CD1c-positive myeloid dendritic cell (primary cell): ENCODE data around the gene FSIP1.
A peak's percentile ranks its signal among the peaks of the same experiment; 100 is the strongest.

Experiments used
- DNase-seq: peaks from one replicate; pipeline ENCODE4 v3.0.0-alpha.2; 2016; ENCODE audit errors: extremely low spot score

FSIP1 gene

DNA sequence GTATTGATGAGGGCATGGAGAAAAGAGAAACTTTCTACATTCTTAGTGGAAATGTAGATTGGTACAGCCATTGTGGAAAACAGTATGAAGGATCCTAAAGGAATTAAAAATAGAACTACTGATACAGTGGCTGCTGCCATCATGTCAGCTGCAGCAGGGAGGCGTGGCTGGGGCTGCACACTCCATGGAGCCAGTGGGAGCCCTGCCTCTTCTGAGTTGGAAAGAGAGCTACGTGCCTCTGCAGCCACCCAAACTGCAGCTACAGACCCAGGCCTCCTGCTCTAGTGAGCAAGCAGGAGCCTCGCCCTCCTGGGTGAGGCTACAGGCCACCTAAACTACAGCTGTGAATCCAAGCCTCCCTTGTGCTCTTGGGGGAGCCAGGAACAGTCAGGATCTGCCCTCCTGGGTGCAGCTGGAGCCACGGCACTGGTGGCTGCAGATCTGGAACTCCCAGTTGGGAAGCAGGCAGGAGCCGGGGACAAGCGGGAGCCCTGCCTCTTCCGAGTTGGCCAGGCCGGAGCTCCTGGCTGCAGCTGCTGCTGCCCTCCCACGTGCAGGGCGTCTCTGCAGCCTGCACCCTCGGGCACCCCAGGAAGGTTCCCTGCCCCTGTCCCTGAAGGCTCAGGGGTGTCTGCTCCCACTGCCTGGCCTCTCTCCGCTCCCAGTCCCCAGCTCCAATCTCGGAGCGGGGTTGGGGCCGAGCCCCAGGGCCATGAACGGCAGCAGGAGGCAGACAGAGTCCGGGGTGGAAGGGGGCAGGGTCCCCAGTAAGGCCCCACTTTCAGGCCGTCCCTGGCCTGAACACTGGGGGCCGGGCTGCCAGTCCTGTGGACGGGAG lies 137.3 kb downstream of the FSIP1 start:
- no peak for DNase-seq

GRCh38 chr15:39644136-39644535 lies 138.5 kb downstream of the FSIP1 start:
- DNase-seq = no peak

DNA sequence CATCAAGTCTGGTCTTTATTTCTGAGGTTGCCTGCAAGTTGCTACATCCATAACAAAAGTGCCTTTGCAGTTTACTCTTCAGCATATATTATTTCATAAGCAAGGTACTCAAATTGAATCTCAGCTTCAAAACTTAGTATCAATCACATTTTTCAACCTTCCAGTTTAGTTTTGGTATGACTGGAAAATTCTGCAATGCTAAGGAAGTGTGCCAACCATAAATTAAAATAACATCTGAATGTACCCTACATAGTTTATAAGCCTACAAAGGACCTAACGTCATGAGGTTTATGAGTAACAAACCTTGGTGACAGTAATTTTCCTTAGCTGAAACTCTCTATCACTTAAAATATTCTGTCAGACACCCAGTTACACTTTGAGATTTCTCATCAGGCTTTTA lies 138.9 kb downstream of the FSIP1 start:
- no peak for DNase-seq

GRCh38 chr15:39642011-39642640 lies 140.5 kb downstream of the FSIP1 start:
- no peak for DNase-seq

- no peak for DNase-seq
These were observed 141.3 kb downstream of the FSIP1 start for GRCh38 chr15:39641191-39641889.

GRCh38 chr15:39640665-39641064 lies 142.0 kb downstream of the FSIP1 start:
- no peak for DNase-seq

DNA sequence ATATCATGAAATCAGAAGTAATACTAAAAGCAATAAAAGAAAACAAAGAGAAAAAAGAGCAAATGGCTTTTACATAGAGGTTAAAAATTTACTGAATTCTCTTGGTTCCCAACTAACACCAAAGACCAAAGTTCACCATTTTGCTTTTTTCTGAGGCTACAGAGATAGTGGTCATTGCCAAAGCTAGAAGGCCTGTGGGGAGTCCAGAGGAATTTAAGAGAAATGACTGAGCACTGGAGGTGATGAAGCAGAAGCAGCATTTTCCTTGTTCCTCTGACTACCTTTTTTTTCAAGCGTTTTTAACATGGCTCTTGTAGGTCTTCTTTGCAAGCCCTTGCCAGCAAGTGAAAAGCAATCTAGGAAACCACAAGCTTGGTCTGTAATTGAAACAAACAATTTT lies 143.6 kb downstream of the FSIP1 start:
- DNase-seq = no peak

GRCh38 chr15:39638041-39638440 lies 144.6 kb downstream of the FSIP1 start:
- DNase-seq = no peak

DNA sequence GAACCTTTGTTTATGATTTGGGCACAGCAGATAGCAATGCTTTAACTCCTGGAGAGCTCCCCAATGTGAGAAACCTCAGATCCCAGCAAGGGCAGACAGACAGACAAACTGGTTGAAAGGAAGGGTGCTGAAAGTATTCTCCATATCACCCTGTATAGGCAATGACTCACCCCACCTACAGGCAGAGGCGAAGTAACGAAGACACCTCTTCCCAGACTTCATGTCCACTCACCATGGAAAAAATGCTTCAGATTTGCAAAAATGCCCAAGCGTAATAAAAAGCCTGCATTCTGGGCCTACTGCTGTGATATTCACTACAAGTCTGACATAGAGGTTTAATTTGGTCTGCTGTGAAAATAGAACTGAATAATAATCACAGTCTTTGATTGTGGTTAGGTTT lies 151.3 kb downstream of the FSIP1 start:
- DNase-seq = no peak

- no peak for DNase-seq
These were observed 152.7 kb downstream of the FSIP1 start for GRCh38 chr15:39629906-39630305.

DNA sequence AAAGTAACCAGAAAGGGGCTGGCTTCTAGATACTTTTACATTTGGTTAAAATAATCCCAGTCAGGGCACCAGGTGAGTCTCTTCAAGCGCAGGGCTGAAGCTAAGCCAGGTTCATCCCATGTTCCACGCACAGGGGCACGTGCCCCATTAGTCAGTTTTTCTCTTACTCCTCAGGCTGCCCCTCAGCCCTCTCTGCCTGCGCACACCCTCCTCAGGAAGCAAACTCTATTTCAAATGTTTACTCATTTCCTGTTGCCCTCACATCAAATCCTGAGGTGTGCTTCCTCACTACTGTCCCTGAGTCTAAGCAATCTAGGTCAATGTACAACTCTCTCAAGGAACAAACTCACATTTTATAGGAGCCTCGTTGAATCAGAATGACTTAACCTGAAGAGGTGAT lies 153.3 kb downstream of the FSIP1 start:
- no peak for DNase-seq

DNA sequence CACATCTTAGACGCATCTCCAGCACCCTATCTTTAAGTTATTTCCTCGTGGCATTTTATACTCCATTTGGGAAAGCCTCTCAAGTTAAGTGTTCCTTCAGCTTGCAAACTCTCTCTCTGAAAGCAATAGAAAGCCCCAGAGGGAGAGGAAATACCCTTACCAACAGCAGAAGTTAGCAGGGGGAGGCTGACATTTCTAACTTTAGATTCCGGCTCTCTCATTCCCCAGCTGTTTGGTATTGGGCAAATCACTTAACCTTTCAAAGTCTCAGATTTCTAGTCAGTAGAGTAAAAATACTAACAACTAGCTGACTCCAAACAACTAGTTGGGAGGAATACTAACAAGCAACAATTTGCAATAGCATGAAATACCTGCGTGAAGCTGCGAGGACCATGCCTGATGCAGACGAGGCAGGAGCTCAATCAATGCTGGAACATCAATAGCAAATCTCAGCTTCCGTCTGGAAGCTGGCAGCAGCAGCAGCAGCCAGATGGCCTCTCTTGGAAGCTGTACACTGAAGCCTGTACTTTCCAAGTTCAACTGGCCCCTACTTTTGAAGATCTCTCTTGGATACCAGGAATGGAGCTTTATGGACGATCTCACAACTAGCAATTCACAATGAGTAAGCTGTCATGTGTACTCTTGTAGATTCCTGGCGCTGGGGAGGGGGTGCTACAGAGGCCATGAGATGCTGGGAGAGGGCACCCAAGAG lies 153.9 kb downstream of the FSIP1 start:
- DNase-seq = no peak

DNA sequence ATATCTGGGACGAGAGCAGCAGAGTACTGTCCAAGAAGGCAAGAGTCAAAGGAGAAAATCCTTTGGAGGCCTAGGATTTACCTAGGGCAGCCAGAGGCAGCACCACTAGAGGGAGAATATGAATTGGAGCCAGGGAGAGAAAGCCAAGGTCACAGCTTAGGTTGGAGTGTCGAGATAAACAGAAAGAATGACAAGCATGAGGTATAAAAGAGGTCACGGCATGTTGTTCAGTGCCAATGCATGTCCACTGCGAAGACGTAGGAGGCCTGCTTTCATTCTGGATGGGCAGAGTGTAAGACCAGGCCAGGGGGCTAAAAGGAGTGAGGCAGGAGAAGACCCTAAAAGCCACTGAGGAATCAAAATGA lies 154.5 kb downstream of the FSIP1 start:
- no peak for DNase-seq

DNA sequence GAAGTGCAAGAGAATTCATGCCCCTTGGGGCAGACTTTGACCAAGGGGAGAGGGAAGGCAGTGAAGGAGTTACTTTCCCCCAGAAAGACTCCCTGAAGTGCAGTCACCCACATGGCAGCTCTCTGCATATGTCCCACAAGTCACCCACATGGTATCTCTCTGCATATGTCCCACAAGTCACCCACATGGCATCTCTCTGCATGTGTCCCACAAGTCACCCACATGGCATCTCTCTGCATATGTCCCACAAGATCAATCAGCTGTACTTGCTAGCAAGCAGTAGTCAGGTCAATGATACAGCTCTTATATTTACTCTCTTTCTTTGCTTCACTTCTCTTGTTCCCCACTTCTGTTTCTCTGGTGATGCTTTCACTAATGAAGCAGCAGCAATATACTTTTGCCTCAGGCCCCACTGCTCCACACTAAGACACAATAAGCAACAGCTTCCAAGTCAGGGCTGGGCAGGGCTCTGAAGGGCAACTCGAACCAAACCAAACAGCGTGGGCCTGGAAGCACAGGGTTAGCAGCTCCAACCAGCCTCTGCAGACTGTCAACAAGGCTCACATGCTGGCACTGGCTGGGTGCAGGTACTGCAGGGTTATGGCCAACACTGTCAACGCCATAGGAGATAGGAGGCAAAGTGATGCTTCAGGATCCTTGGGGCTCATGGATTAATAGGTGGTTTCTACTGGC lies 155.0 kb downstream of the FSIP1 start:
- DNase-seq = no peak

DNA sequence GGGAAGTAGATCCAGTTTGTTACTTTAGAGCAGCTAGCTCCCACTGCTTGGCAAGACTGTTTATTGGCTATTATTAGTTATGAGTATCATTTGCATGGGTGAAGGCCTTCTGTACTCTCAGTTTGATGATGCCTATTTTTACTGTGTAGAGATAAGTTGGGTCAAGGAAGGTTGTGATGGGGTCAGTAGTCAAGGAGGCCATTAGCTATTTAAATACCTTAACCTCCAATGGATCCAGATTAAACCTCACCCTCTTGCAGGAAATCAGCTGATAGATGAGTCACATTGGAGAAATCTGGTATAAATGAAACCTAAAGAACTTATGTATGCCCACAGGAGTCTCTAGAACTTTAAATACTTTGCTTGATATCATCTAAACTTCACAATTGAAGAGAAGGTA lies 156.8 kb downstream of the FSIP1 start:
- DNase-seq = no peak

GRCh38 chr15:39625451-39625850 lies 157.2 kb downstream of the FSIP1 start:
- DNase-seq = no peak

GRCh38 chr15:39624806-39625205 lies 157.8 kb downstream of the FSIP1 start:
- peak; percentile 19 for DNase-seq

DNA sequence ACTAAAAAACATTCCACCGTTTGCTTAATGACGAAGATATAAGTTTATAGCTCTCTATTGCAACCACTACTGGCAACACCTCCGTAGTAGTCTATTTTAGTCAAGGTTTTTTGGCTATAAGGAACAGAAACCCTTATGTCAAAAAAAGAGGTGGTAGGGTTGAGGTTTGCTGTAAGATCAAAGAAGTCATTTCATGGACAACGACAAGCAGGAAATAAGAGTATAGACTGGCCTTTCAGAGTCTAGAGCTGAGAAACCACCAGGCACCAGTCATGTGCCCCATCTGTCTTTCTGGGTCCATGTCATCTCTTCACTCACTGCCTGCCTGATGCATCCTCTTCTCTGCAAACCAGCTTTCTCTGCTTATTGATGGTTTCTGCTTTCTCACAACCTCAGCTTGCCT lies 159.1 kb downstream of the FSIP1 start:
- peak; percentile 8 for DNase-seq

- no peak for DNase-seq
These were observed 159.8 kb downstream of the FSIP1 start for GRCh38 chr15:39622660-39623516.

GRCh38 chr15:39621976-39622375 lies 160.7 kb downstream of the FSIP1 start:
- DNase-seq = no peak

DNA sequence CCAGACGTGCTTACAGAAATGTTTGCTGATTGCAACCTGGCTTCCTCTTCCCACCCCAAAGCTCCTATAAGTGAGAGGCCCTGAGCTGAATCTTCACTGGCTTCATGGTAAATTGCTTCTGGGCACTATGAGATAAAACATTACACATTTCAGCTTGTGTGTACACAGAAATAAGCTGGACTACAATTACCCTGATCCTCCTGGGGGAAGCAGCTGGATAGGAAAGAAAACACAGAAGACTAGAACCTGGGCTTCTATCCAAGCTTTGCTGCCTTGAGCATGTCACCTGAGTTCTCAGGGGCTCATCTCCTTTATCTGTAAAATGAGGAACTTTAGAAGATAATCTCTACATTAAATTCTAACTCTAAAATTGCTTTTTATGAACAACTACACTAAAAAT lies 161.4 kb downstream of the FSIP1 start:
- no peak for DNase-seq
